B cell (primary cell): ENCODE measurements around the gene WHAMM.

Experiments used
- CTCF ChIP-seq: fragments of 200-600 bp; IDR thresholded peaks from one replicate; pipeline ENCODE4 v1.8.0; 2022; ENCODE audit warnings: antibody characterized with exemption, mild to moderate bottlenecking
- EZH2 ChIP-seq: IDR thresholded peaks from 2 replicates; pipeline ENCODE4 v1.6.1; 2012; ENCODE audit warnings: borderline replicate concordance, low read depth, mild to moderate bottlenecking, moderate library complexity, low read length; ENCODE audit not compliant: insufficient read depth, poor library complexity, severe bottlenecking

GRCh38 chr15:82864967-82865366 lies 55.5 kb downstream of the WHAMM start:
- TF ChIP-seq CTCF (no peak), EZH2 (no peak)
